NCI-H2227 (cell line): Measurements from ENCODE around the gene MFAP5.

Experiments
- DNase-seq: peaks from one replicate; lab custom pipeline; 2025; ENCODE audit not compliant: unreplicated experiment; lab: John Stamatoyannopoulos, UW

MFAP5 gene, protein sequence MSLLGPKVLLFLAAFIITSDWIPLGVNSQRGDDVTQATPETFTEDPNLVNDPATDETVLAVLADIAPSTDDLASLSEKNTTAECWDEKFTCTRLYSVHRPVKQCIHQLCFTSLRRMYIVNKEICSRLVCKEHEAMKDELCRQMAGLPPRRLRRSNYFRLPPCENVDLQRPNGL

DNA sequence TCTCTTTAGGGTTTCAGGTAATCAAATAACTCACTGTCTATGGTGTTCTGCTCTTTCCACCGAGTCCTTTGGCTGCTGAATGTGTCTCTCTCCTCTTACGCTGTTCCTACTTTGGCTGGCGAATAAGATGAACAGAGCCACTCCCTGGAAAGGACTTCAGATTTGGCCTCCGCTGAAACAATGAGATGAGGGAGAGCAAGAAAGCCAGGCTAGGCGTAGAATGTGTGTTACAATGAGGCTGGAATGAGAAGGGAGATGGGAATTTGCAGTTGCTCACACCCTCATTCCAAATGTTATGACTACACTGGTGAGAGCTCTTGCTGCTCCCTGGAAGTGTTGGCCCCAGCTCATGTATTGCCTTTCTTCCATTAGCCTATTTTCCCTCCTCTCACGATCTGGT is at the start of gene MFAP5:
Gene MFAP5 (minus strand): TSS at position 234 of the 400 bp plus-strand sequence. CDS start 722 bp downstream, outside the sequence.
- DNase-seq: no peak

DNA sequence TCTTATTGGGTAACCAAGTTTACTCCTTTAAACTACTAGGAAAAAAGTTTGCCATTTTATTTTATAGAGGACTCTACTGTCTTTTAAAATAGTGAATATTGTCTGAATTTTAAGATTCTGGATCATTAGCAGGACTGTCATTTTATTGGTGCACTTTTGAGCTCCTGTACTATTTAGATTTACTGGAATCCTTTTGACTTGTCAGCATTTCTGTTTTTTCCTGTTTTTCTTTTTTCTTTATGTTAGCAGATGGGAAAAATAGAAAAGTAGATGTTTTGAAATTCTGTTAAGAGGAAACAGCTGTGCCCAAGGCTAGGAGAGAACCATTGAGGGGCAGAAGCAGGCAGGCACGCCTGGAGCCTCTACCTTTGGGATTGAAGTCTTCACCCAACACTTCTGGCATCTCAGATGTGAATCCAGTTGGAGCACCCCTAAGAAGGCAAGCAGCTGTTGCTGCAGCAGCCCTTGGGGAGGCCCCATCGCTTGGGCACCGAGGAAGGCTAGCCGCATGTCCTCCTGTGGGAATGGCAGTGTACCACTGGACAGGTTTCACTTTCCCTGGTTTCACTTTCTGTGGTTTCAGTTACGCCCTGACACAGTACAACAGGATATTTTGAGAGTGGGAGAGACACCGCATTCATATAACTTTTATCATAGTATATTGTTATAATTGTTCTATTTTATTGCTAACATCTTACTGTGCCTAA is 46.7 kb upstream of the MFAP5 start:
- DNase-seq: no peak

DNA sequence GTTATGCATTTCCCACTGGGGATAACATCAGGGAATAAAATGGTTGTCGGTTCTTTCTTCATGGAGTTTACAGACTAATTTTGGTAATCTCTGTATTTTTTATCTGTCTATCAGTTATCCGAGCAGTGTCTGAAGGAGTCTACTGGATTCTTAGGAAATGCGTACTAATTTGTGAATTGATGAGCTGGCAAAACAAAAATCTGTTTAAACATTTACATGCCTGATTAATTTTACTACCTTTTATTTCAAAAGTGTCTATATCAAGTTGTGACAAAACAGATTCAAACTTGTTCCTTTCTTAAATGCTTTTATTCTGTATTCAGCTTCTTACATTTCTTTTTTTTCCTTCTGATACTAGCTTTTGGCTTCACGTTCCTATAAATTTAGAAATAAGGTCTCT is 39.5 kb upstream of the MFAP5 start:
- DNase-seq: no peak

DNA sequence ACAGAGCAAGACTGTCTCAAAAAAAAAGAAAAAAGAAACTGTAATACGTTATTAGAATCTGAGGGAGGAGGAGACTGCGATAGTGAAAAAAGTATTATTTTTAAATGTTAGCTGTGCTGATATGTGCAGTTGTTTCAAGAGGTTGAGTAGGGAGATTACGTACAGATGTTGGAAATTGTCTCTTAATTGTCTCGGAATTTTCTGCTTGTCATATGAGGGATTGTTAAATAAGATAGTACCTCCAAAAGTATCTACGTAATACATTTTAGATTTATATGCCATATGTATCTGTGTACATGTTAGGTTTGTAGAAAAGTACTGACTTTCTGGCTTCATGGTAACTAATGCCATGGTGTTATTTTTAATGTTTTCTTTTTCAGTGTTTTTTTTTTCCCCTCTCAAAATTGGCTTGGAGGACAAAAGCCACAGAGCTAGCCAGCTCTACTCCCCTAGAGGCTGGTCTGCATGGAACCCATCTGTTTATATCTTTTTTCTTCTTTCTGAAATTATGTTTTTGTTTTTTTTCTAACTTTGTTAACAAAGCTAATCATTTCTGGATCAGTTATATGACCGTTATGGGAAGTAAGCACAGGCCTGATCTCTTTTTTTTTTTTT is 38.5 kb upstream of the MFAP5 start:
- no peak for DNase-seq

DNA sequence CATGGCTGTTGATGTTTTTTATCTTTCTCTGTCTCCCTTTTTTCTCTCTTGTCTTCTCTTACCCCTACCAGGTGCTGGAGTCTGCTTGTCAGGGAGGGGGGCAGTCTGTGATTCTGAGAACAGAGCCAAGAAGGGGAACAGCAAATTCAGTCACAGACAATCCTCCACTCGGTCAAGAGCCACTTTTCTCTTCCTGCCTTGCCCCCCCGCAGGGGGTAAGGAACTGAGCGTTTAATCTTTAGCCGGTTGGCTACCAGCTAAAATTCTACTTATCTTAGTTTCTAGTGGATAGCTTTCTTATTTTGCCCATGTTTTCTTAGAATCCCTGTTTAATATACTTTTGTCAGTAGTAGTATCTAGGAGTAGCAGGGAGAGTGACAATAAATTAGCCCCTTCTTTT is 37.1 kb upstream of the MFAP5 start:
- DNase-seq: no peak

DNA sequence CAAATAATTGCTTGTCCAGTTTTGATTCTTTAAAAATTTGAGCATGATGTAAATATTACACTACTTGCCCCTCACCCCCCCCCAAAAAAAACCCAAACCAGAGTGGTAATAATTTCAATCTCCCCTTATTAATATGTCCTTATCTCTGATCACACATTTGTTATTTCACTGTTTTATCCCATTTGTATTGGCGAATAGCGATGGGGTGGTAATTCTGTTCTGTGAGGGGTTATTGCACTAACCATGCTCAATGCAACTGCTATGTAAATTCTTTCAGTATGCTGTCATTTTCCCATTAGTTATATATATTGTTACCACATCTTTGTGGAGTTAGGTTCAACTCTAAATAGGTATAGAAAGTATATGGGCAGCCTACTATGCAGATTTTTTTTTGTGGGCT is 36.3 kb upstream of the MFAP5 start:
- DNase-seq: no peak

DNA sequence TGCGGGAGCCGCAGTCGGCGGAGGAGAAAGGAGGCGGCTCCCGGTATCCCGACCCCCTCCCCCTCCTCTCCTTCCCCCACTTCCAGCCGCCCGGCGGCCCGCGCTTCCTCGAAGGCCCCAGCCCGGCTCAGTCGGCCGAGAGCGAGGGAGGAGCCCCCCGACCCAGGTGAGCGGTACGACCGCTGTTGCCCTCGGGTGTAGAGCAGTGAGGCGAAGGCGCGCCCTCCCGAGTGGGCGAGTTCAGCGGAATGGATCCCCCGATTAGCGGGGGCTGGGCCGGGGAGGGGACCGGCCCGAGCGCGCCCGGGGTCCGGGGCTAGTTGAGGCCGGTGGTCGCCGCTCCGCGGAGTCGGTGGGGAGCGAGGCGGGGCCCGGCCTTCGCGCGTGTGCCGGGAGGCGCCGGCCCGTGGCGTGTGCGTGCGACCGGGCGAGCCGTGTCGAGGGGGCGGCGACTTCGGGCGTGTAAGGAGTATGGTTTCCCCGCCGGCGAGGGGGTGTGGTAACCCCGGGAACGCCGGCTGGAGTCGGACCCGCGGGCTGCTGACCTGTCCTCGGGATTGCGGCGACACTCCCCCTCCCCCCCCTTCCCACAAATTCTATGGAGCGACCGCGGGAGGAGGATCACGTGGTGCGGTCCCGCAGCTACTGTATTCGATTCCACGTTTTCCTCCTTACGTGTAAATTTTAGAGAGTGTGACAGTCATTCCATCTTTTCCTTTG is 35.7 kb upstream of the MFAP5 start:
- peak; percentile 75 for DNase-seq

DNA sequence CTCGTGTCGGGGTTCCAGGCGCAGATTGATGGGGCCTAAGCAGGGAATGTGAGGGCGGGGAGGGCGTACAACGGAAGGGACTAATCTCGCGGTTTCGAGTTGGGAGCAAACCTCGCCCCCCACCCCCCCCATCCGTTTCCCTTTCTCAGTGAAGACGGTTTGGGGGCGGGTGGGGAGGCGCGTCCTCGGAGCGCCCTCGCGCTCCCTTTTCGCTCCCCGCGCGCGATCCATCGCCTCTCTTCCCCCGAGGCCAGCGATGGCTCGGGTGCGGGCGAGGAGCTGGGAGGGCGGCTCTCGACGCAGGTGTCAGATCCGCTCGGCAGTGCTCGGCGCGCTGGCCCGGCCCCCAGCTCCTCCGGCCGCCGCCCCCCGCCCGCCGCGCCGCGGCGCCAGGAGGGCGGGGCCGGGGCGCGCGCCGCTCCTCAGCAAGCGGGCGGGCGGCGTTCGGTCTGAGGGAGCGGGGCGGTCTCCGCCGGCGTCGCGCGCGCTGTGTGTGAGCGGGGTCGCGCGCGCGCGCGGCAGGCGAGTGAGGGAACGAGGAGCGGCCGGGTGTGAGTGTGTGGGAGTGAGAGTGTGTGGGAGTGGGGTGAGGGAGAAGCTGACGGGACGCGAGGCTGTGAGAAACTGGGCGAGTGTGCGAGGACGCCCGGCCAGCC is 35.0 kb upstream of the MFAP5 start, which contains the start of gene RIMKLB:
Gene RIMKLB (plus strand): TSS at position 516 of the 656 bp plus-strand sequence. CDS start 15,876 bp downstream, outside the sequence.
- peak; percentile 90 for DNase-seq

DNA sequence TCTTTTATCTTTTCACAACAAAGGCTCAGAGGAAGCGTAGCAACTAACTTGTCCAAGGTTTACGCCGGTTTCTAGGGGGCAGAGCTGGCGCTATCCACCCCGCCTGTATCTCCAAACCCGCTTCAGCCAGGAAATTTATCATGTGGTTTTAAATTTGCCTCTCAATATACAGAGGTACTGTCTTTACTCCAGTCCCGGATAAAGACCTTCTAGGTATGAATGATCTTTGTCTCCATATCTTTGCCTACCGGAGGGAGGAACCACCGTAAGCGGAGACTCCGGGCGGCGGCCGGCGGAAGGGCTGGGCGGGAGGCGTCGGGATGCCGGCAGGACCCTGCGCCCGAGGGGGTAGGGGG is 34.5 kb upstream of the MFAP5 start:
- DNase-seq: peak; percentile 66

DNA sequence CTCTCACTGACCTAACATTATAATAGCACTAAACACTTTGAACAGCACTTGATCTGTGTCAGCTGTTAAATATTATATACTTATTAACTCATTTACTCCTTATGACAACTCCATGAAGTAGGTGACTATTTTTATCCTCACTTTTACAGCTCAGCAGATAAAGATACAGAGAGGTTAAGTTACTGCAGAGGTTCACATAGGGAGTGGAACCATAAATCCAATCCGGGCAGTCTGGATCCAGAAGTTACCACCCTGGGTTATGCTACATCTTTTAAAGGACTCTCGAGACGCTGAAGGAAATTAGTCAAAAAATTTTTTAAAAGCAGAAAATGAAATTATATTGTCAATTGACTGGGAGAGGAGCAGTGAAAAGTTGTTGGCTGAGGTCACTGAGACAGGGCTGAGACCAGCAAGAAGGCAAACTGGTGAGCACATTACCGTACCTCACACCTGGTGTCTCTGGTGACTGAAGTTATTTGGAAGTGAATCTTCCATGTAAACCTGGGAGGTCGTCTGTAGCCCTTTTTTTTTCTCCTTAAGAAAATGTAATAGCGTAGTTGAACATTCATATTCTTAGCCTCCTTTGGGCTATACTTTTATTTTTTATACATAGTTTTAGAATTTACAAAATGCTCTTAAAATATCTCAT is 33.9 kb upstream of the MFAP5 start:
- no peak for DNase-seq

DNA sequence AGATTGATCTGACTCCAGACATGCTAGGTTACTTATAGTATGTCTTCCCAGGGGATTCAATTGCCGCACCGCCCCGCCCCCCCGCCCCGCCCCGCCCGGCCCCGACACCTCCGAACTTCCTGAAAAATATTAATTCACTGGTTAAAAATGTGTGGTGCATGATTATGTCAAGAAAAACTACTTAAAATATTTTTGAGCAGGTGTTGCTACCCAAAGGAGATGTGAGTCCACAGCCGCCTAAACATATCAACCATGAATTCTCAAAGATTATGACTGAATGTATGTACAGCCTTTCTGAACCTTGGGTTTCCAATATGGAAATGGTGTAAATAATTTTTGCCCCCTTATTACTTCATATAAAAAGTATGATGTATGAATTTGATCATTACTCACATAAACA is 32.5 kb upstream of the MFAP5 start:
- no peak for DNase-seq

DNA sequence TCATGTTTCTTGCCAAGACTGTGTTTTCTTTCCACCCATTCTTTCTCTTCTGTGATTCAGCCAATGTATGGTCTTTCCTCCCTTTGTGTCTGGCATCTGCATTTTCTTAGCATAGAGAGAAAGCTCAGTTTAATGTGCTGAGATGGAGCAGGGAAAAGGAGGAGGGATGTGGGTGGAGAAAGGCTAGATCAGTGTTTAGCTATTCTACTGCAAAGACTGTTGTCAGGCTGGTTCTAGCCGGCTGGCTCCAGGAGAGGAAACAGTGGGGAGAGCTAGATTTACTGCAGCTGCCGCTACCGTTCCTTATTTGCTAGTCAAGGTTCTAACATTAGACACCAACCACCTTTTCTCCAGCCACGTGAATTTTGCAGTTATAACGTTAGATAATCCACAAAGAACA is 29.9 kb upstream of the MFAP5 start:
- peak; percentile 68 for DNase-seq

DNA sequence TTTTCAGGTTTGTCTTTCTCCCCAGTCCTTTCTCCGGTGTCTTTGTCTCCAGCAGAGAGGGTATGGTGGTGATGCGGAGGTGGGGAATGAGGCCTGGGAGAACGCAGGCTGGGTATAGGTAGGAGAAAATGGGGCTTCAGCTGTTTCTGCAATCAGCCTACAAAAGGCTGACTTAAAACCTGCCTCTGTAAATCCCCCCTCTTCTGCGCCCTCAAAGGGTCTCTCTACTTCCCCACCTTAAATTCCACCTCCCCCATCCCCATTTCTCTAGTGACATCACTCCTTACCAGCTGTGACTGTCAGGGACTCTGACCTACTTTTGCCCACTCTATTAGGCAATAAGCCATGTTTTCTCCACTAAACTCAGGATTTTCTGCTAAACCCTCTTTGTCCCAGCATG is 27.1 kb upstream of the MFAP5 start:
- DNase-seq: no peak

DNA sequence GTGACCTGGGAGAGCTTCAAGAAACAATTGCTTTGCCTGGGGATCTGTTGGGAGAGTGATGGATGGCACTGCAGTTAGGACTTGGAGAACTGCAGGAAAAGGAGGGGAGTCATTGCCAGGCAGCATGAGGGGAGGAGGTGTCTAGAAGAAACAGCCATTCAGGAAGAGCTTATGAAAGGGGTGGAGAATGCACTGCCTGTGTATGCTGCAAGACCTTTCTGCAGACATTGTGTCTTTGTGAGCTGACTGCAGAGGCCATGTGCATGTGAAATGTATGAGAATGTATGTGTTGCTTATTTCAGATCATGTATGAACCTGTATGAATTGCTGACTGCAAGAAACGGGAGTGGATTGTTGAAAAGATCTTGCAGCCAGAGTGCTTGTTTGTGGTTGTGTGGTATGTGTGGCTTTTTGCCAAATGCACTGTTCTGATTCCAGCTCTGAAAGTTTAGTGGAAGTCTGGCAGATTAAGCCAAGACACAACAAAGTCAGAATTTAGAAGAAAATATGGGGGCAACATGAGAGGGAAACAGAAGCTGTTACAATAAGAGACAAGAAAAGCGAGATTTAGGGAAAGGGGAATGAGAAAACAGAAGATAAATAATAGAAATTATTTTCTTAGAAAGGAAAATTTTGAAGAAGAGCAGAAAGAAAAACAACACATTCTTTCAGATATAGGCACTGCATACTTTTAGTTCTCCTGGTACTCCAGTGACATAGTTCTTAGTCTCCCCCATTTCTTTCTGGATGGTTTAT is 25.4 kb upstream of the MFAP5 start:
- peak; percentile 82 for DNase-seq

DNA sequence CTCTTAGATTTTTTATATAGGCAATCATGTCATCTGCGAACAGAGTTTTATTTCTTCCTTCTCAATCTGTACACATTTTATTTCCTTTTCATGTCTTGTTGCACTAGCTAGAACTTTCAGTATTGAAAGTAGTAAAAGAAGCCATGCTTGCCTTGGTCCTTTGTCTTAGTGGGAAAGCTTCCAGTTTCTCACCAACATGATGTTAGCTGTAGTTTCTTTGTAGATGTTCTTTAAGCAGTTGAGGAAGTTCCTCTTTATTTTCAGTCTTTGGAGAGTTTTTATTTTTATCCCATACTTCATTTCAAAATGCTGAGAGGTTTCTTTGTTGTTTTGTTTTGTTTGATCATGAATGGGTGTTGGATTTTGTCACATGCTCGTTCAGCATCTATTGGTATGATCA is 22.4 kb upstream of the MFAP5 start:
- no peak for DNase-seq

DNA sequence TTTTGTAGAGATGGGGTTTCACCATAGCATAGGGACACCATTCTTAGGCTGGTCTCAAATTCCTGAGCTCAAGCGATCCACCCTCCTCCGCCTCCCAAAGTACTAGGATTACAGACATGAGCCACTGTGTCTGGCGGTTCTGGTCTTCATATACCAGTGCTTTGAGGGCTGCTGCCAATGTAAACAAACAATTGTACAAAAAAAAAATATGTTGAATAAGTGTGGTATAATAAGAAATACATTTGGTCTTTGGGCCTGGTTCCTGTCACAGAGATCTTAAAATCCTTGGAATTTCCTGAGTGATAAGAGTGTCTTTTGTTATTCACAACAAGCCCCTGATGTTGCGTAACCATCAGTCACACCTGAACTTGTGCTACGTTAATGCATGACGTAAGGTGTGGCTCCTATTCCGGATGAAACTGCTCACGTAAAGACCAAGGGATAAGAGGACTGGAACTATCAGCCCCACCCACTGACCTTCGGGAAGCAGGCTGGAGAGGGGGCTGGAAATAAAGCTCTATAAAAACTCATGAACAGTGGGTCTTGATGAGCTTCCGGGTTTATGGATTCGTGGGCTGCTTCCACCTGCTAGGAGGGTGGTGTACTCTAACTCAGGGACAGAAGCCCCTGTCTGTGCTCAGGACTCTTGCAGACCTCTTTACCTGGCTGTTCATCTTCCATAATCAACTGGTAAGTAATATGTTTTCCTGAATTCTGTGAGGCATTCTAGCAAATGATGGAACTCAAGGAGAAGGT is 18.7 kb upstream of the MFAP5 start:
- no peak for DNase-seq

DNA sequence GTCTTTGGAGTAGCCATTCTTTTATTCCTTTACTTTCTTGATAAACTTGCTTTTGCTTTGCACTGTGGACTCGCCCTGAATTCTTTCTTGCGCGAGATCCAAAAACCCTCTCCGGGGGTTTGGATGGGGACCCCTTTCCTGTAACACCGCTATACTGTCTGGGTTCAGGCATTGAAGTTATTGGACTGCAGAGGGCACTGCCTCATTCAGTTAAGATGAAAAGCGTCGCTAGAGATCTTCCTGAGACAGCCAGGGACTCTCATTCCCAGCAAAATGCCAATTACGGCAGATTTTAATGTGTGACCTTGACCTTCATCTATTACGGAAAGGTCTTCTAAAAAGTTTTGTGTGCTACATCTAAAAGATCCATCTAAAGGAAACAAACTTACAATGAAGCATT is 17.9 kb upstream of the MFAP5 start:
- no peak for DNase-seq

DNA sequence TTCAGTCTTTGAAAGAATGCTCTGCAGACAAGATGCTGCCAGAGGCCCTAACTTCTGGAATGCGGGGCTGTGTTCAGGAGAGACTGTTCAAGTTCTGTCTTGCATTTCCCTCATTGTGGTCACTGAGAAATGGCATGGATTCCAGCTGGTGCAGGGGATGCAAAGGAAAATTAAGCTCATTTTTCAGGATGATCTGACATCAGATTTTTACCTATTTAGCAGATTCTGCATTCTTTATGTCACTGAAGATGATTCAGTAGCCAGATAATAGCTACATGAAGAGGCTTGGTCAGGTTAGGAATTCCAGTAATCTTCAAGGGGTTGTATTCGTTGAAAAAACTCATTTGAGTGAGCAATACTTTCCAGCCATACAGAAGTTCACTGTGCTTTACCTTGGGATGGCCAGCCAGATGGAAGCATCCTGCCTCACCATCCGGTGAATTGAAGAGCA is 16.1 kb upstream of the MFAP5 start:
- DNase-seq: no peak

DNA sequence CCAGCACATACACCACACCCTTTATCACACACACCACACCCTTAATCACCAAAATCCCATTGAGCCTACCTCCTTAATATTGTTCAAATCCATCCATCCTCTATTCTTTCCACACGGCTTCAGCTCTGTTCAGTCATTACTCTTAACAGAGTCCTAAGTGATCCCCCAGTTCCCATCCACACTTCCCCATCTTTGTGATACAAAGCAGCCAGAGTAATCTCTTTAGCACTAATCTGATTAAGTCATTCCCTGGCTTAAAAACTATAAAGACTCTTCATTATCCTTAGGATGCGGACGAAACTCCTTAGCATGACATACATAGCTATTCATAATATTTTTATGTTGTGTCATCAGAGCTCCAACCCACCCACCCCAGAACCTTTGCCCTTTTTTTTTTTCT is 14.7 kb upstream of the MFAP5 start:
- DNase-seq: no peak
